IMR-90 (cell line): ENCODE measurements around the gene CHMP4B. TPM values are rescaled to one million over a fixed set of nuclear protein-coding genes. Genes with fewer than 3 reads are reported as not detected.

Experiments used
- ATAC-seq: fragments of 200-7000 bp; cut with Tn5 transposase; 2 replicates; pipeline ENCODE4 v1.9.1; 2020; ENCODE audit warnings: low read depth, mild to moderate bottlenecking, moderate library complexity
- BruUV-seq: library from RNA; stranded (reverse); fragments of 400-500 nt; replicated peaks from 2 replicates; lab custom pipeline; 2021; lab: Mats Ljungman, UMichigan
- CTCF ChIA-PET: fragments of 300-600 bp; formaldehyde crosslinking; extraction: SDS; loops from one replicate; lab custom pipeline; 2021; ENCODE audit warnings: antibody characterized with exemption; lab: Yijun Ruan, JAX
- POLR2A ChIA-PET: fragments of 300-600 bp; sonication (Branson Sonifier 250); formaldehyde crosslinking; loops from one replicate; lab custom pipeline; 2022; ENCODE audit warnings: antibody characterized with exemption; ENCODE audit not compliant: unreplicated experiment; lab: Charles Lee
- DNase-seq: peaks from one replicate; pipeline ENCODE4 v3.0.0; 2013
- H2AFZ ChIP-seq: replicated peaks from 2 replicates; pipeline ENCODE3; 2013; ENCODE audit warnings: low read length, mild to moderate bottlenecking; ENCODE audit not compliant: poor library complexity
- H2AK5ac ChIP-seq: 2 replicates; pipeline ENCODE4 v1.6.1; 2013; ENCODE audit warnings: low read depth, low read length, inconsistent platforms
- H2AK9ac ChIP-seq: replicated peaks from 2 replicates; pipeline ENCODE3; 2013; ENCODE audit warnings: mild to moderate bottlenecking, low read depth, low read length, moderate library complexity; ENCODE audit not compliant: poor library complexity
- H2BK120ac ChIP-seq: 2 replicates; pipeline ENCODE4 v1.6.1; 2013; ENCODE audit warnings: low read depth, low read length, inconsistent platforms
- H2BK15ac ChIP-seq: 3 replicates; pipeline ENCODE4 v1.6.1; 2013; ENCODE audit warnings: low read depth, low read length, inconsistent platforms
- H2BK20ac ChIP-seq: 2 replicates; pipeline ENCODE4 v1.6.1; 2013; ENCODE audit warnings: low read depth, mild to moderate bottlenecking, inconsistent platforms, low read length, moderate library complexity
- H2BK5ac ChIP-seq: 2 replicates; pipeline ENCODE4 v1.6.1; 2013; ENCODE audit warnings: mild to moderate bottlenecking, low read depth, low read length, inconsistent platforms; ENCODE audit not compliant: poor library complexity, severe bottlenecking
- H3K14ac ChIP-seq: replicated peaks from 2 replicates; pipeline ENCODE4 v1.6.1; 2013; ENCODE audit warnings: low read depth, low read length, inconsistent platforms
- H3K18ac ChIP-seq: 2 replicates; pipeline ENCODE4 v1.6.1; 2013; ENCODE audit warnings: low read depth, low read length, control low read depth
- H3K23ac ChIP-seq: 2 replicates; pipeline ENCODE4 v1.6.1; 2013; ENCODE audit warnings: low read depth, low read length, inconsistent platforms
- H3K27ac ChIP-seq: 2 replicates; pipeline ENCODE4 v1.5.1; 2013; ENCODE audit warnings: mild to moderate bottlenecking, control low read depth, low read length; ENCODE audit not compliant: insufficient read depth
- H3K27me3 ChIP-seq: 2 replicates; pipeline ENCODE4 v1.6.1; 2013; ENCODE audit warnings: low read length; ENCODE audit not compliant: control insufficient read depth, insufficient read depth
- H3K36me3 ChIP-seq: 2 replicates; pipeline ENCODE4 v1.6.1; 2013; ENCODE audit warnings: low read length, mixed read lengths; ENCODE audit not compliant: control insufficient read depth, insufficient read depth
- H3K4ac ChIP-seq: 2 replicates; pipeline ENCODE4 v1.6.1; 2013; ENCODE audit warnings: low read depth, low read length, inconsistent platforms
- H3K4me1 ChIP-seq: 2 replicates; pipeline ENCODE4 v1.6.1; 2013; ENCODE audit warnings: low read length, mixed read lengths; ENCODE audit not compliant: control insufficient read depth, insufficient read depth
- H3K4me2 ChIP-seq: 2 replicates; pipeline ENCODE4 v1.6.1; 2013; ENCODE audit warnings: low read depth, mild to moderate bottlenecking, control low read depth, low read length, moderate library complexity
- H3K4me3 ChIP-seq: 2 replicates; pipeline ENCODE4 v1.5.1; 2013; ENCODE audit warnings: low read depth, mild to moderate bottlenecking, control low read depth, low read length, moderate library complexity; ENCODE audit not compliant: insufficient read depth
- H3K56ac ChIP-seq: 2 replicates; pipeline ENCODE4 v1.6.1; 2013; ENCODE audit warnings: low read length, inconsistent platforms; ENCODE audit not compliant: insufficient read depth; ENCODE audit errors: extremely low read depth
- H3K79me1 ChIP-seq, 2 experiments: 2 replicates each; pipeline ENCODE4 v1.6.1; 2013; ENCODE audit warnings: low read length in 2 of 2, inconsistent platforms in 1 of 2, low read depth in 1 of 2
- H3K9ac ChIP-seq: 2 replicates; pipeline ENCODE4 v1.6.1; 2013; ENCODE audit warnings: low read depth, low read length, control low read depth
- H3K9me1 ChIP-seq: 2 replicates; pipeline ENCODE4 v1.6.1; 2013; ENCODE audit warnings: low read length, inconsistent platforms; ENCODE audit not compliant: insufficient read depth
- H3K9me3 ChIP-seq: 2 replicates; pipeline ENCODE4 v1.6.1; 2013; ENCODE audit warnings: low read length; ENCODE audit not compliant: control insufficient read depth, insufficient read depth
- H4K20me1 ChIP-seq: 2 replicates; pipeline ENCODE4 v1.6.1; 2013; ENCODE audit warnings: low read length, inconsistent platforms; ENCODE audit not compliant: insufficient read depth
- H4K5ac ChIP-seq: 2 replicates; pipeline ENCODE4 v1.6.1; 2013; ENCODE audit warnings: mild to moderate bottlenecking, low read depth, low read length, control low read depth
- H4K8ac ChIP-seq, 2 experiments: 2 replicates each; pipeline ENCODE4 v1.6.1; 2013; ENCODE audit warnings: low read depth in 2 of 2, low read length in 2 of 2, control low read depth in 1 of 2, inconsistent platforms in 1 of 2
- H4K91ac ChIP-seq: 2 replicates; pipeline ENCODE4 v1.6.1; 2013; ENCODE audit warnings: low read depth, low read length, inconsistent platforms; ENCODE audit not compliant: insufficient read depth
- BHLHE40 ChIP-seq: fragments of 150-350 bp; IDR thresholded peaks from 2 replicates; pipeline ENCODE4 v1.6.1; 2016; ENCODE audit warnings: mild to moderate bottlenecking, low read depth, low read length
- FOS ChIP-seq: fragments of 150-350 bp; IDR thresholded peaks from 2 replicates; pipeline ENCODE4 v1.6.1; 2016; ENCODE audit warnings: low read depth, low read length
- MAFK ChIP-seq: IDR thresholded peaks from 2 replicates; pipeline ENCODE4 v1.6.1; 2012; ENCODE audit warnings: low read depth, low read length, improper control_type of control experiment
- NFE2L2 ChIP-seq: fragments of 150-350 bp; IDR thresholded peaks from 2 replicates; pipeline ENCODE4 v1.6.1; 2016; ENCODE audit warnings: low read depth, mild to moderate bottlenecking, low read length
- SMC3 ChIP-seq: fragments of 150-350 bp; IDR thresholded peaks from 2 replicates; pipeline ENCODE4 v1.6.1; 2016; ENCODE audit warnings: low read depth, mild to moderate bottlenecking, antibody characterized with exemption, low read length, moderate library complexity
- WGBS, 2 experiments: methylation state at CpG; one replicate each; pipeline versions ENCODE4 v1.1.5 to v1.1.7; 2013; ENCODE audit warnings: missing lambda C conversion rate in 2 of 2; ENCODE audit not compliant: insufficient read length in 1 of 2; ENCODE audit errors: extremely low coverage in 2 of 2; 5-methylcytosine and 5-hydroxymethylcytosine counted together
- dilution Hi-C: fragments of 300-500 bp; cut with HindIII; formaldehyde crosslinking; loops from one replicate; pipeline ENCODE4 v1.14.3; 2018; ENCODE audit warnings: low sequenced_read_pairs; ENCODE audit not compliant: unreplicated experiment
- in situ Hi-C: fragments of 300-500 bp; cut with MboI; formaldehyde crosslinking; loops from 3 replicates; pipeline ENCODE4 v1.14.3; 2019; ENCODE audit warnings: low sequenced_read_pairs, inconsistent platforms, mixed read lengths
- intact Hi-C: fragments of 100-400 bp; cut with micrococcal nuclease; formaldehyde crosslinking; loops from 2 replicates; pipeline ENCODE4 v1.10.0; 2022
- polyA plus RNA-seq, 3 experiments: library from polyadenylated mRNA; depleted of rRNA; stranded (reverse); fragments of >200 nt; gene quantifications; 2 replicates each; pipeline ENCODE4 v1.2.3, GENCODE V29; 2012; ENCODE audit warnings: low replicate concordance in 1 of 3
- total RNA-seq: library from RNA; depleted of rRNA; stranded (reverse); fragments of >200 nt; gene quantifications from 2 replicates; pipeline ENCODE4 v1.2.3, GENCODE V29; 2012
- TF ChIP-seq, protein P1 (sequence below): fragments of 150-350 bp; IDR thresholded peaks from 2 replicates; pipeline ENCODE4 v1.6.1; 2016; ENCODE audit warnings: low read depth, mild to moderate bottlenecking, low read length, moderate library complexity, borderline replicate concordance

The CHMP4B gene
- total and polyA plus RNA-seq, 2 of the 4 experiments (the other 2 are of a cell fraction) = 30.3 to 94.8 TPM

DNA sequence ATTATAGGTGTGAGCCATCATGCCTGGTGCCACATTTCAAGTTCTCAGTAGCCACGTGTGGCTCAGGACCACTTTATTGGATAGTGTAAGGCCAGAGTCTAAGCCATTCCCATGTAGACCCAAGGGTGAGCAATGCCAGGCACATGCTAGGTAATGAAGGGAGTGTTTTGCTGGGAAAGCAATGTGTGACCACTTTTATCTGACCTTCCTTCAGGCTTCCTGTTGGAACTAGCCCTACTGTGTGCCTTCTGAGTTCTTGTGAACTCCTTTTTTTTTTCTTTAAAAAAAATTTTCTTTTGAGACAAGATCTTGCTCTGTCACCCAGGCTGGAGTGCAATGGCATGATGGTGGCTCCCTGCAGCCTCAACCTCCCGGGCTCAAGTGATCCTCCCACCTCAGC lies 46.0 kb upstream of the CHMP4B start:
- Histone ChIP-seq H2BK5ac (no peak overlapping the region), H4K20me1 (no peaks in the 10 kb centered on the region), H4K5ac (no peak overlapping the region), H3K27me3 (no peaks in the 10 kb centered on the region), H3K36me3 (peaks cover 10% of the 10 kb centered on the region; the same call in 1 of the 2 replicates), H4K91ac (no peak overlapping the region), H3K4me2 (no peak overlapping the region), H2AK5ac (no peak overlapping the region), H2AK9ac (no peak overlapping the region), H4K8ac (no peak overlapping the region), H2AFZ (no peak overlapping the region), H3K18ac (no peak overlapping the region), H3K4me3 (no peak overlapping the region), H3K56ac (no peak overlapping the region), H2BK20ac (no peak overlapping the region), H3K9me3 (no peaks in the 10 kb centered on the region), H3K9me1 (peaks cover 6% of the 10 kb centered on the region; the same call in 1 of the 2 replicates), H3K4me1 (no peaks in the 10 kb centered on the region), H3K79me1 (no peaks in the 10 kb centered on the region), H3K9ac (no peak overlapping the region), H2BK15ac (no peak overlapping the region), H3K27ac (no peak overlapping the region), H3K4ac (no peak overlapping the region), H2BK120ac (no peak overlapping the region), H3K14ac (no peak overlapping the region), H3K23ac (no peak overlapping the region)
- dilution Hi-C loops = no loop called here
- ChIA-PET POLR2A (no interaction called here), CTCF (no interaction called here)
- intact Hi-C loops = no loop called here
- BruUV-seq = no TSS peak
- DNase-seq (no peak), ATAC-seq (no peak)
- in situ Hi-C loops = no loop called here
- no CpG with 5 or more reads among the region's 2 CpGs for WGBS, 2 experiments
- TF ChIP-seq BHLHE40 = no peak
- no peak for TF ChIP-seq MAFK
- no peak for TF ChIP-seq NFE2L2
- TF ChIP-seq, protein P1, sequence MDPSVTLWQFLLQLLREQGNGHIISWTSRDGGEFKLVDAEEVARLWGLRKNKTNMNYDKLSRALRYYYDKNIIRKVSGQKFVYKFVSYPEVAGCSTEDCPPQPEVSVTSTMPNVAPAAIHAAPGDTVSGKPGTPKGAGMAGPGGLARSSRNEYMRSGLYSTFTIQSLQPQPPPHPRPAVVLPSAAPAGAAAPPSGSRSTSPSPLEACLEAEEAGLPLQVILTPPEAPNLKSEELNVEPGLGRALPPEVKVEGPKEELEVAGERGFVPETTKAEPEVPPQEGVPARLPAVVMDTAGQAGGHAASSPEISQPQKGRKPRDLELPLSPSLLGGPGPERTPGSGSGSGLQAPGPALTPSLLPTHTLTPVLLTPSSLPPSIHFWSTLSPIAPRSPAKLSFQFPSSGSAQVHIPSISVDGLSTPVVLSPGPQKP = no peak
- TF ChIP-seq SMC3 = no peak
- no peak for TF ChIP-seq FOS
